ENCODE measurements around the gene CALB2. TPM values are rescaled to one million over a fixed set of nuclear protein-coding genes. Genes with fewer than 3 reads are reported as not detected.

CALB2 gene
- total and polyA plus RNA-seq, 2 donors (not counting 3 experiments of a cell fraction or from before 2014, with no cell fraction given), result not detected

- intact Hi-C loops (cut with micrococcal nuclease), result no loop called here
- no peak for FAIRE-seq
These were observed 30.8 kb downstream of the CALB2 start for GRCh38 chr16:71389330-71389729.

More at GRCh38 chr16:71389330-71389729, 30.8 kb downstream of the CALB2 start:
- Histone ChIP-seq H3K9me1 (replicated peaks; ENCODE audit: control insufficient read depth, extremely low read depth, insufficient read depth, low read length) (no peaks in the 10 kb centered on the region), H3K9me3 (replicated peaks; ENCODE audit: control insufficient read depth, insufficient read depth, low read length) (no peaks in the 10 kb centered on the region), H3K4me1 (ENCODE audit: control insufficient read depth, extremely low read depth, insufficient read depth, low read length) (no peaks in the 10 kb centered on the region), H3K4me3 (replicated peaks in 1 of 3; ENCODE audit: insufficient read depth in 1 of 3, low read depth in 1 of 3, low read length in 3 of 3) (no peak overlapping the region), H3K9ac (replicated peaks; ENCODE audit: extremely low read depth, insufficient read depth, low read length) (no peak overlapping the region), H3K27me3 (ENCODE audit: control insufficient read depth in 2 of 2, insufficient read depth in 2 of 2, low read length in 2 of 2) (no peaks in the 10 kb centered on the region), H3K79me2 (ENCODE audit: control insufficient read depth, insufficient read depth, low read length) (no peaks in the 10 kb centered on the region), H3K4me2 (ENCODE audit: insufficient read depth, low read length) (no peak overlapping the region), H2AFZ (ENCODE audit: low read depth, low read length) (no peak overlapping the region), H4K20me1 (replicated peaks; ENCODE audit: control insufficient read depth, extremely low read depth, insufficient read depth, low read length) (no peaks in the 10 kb centered on the region), H3K27ac (ENCODE audit: insufficient read depth, low read depth, low read length) (no peak overlapping the region), H3K36me3 (ENCODE audit: control insufficient read depth in 2 of 2, extremely low read depth in 1 of 2, insufficient read depth in 2 of 2, low read length in 2 of 2) (no peaks in the 10 kb centered on the region)
- CTCF ChIA-PET, result interaction anchor here (0.7 to 1.0 kb wide), 2 partner anchors 23 to 24 kb away, joined by 3 read pairs; no protein-coding TSS in a partner anchor
- no peak for DNase-seq (ENCODE audit: low read depth, low spot score)
- POLR2A ChIA-PET, result no interaction called here
- no TSS peak for BruUV-seq (replicated peaks)
- dilution Hi-C loops (cut with MboI; ENCODE audit: extremely low pct_ligation_motif_present, low sequenced_read_pairs), result no loop called here
- TF ChIP-seq CTCF (IDR thresholded peaks at IDR 0.05; ENCODE audit: extremely low read depth in 1 of 2, insufficient read depth in 1 of 2, low read depth in 1 of 2, low read length in 2 of 2) (no peak), POLR2AphosphoS5 (IDR thresholded peaks at IDR 0.05; ENCODE audit: insufficient read depth, low read depth, low read length) (no peak), EZH2 (IDR thresholded peaks at IDR 0.05; ENCODE audit: borderline replicate concordance, low read depth, low read length, severe bottlenecking) (no peak), POLR2A (IDR thresholded peaks at IDR 0.05; ENCODE audit: low read depth, low read length) (no peak), MYC (IDR thresholded peaks at IDR 0.05; ENCODE audit: low read depth, low read length) (no peak), MAX (IDR thresholded peaks at IDR 0.05; ENCODE audit: insufficient read depth, insufficient read length) (no peak), GATA2 (IDR thresholded peaks at IDR 0.05; ENCODE audit: insufficient read depth, insufficient read length, low read depth, low read length) (no peak), JUN (IDR thresholded peaks at IDR 0.05; ENCODE audit: borderline replicate concordance, insufficient read depth, insufficient read length, low read depth) (no peak), FOS (IDR thresholded peaks at IDR 0.05; ENCODE audit: borderline replicate concordance, insufficient read depth, low read length) (no peak)
